HG03139 (cell line): ENCODE measurements around the gene PROC.
"Not testable (repeated sequence)": the region's sequence is repeated elsewhere in the genome, so short reads cannot be mapped to it uniquely, and the experiment has no call there.

ENCODE experiments used
- ATAC-seq: cut with Tn5 transposase; IDR thresholded peaks from one replicate; pipeline ENCODE4 v1.9.1; 2021; ENCODE audit not compliant: unreplicated experiment

The PROC gene

GRCh38 chr2:127394492-127394891, 23.7 kb upstream of the PROC start:
- no peak for ATAC-seq

GRCh38 chr2:127397568-127398238, 20.5 kb upstream of the PROC start:
- ATAC-seq = no peak

- peak; percentile 89 for ATAC-seq
Observed at GRCh38 chr2:127398239-127398590, 20.0 kb upstream of the PROC start.

DNA sequence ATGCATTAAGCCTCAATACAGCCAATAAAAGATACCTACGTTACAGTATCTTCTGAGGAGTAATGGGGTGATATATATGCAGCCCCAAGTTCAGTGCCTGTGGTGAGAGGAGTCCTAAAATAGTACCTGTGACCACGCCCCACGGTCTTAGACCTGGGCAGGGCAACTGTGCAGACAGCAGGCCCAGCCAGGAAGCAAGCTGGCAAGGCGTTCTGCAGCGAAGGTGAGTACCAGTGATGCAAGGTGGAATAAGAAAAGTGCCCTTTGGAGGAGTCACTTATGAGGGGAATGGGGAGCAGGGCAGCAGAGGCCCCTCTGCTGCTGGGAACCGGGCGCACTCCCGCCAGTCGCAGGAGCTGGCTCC, 17.7 kb upstream of the PROC start:
- ATAC-seq = no peak

- ATAC-seq = no peak
Observed at GRCh38 chr2:127400897-127401756, 17.1 kb upstream of the PROC start.

DNA sequence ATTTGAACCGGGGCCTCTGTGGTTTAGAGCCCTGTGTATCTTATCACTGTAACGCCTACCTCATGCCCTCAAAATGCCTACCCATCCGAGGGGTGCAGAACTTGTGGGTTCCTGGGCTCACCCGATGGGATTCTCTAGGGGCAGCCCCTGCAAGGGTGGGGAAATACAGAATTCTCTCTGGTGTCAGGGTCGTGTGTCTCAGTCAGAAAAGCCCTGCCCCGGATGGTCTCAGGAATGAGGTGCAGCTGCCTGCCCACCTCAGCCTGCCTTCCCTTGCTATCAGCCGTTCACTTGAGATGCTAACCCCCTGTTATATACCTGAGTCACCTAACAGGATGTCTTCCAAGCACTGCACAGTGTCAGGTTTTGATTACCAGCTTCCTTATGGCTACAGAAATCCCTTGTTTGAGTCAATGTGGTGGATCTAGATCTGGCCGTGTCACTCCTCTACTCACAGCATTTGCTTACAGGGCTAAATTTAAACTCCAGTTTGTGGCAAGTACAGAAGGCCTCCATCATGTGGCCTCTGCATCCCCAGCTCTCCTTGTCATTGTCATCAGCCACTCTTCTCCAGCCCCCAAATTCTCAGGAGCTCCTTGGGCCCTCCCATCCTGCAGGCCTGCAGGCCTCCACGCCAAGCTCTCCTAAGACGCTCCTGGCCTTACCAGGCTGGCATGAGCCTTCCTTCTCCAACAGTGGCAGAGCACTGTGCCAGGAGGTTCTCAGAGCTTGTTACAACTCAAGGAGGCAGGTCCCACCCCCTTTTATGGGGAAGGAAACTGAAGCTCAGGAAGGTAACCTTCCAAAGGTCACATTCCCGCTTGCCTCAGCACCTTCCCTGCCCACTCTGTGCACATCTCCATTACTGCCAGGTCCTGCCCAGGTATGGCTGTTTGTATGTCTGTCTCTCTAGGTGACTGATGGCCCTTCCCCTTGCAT, 16.2 kb upstream of the PROC start:
- ATAC-seq = no peak

GRCh38 chr2:127403460-127403859, 14.8 kb upstream of the PROC start:
- ATAC-seq = no peak

DNA sequence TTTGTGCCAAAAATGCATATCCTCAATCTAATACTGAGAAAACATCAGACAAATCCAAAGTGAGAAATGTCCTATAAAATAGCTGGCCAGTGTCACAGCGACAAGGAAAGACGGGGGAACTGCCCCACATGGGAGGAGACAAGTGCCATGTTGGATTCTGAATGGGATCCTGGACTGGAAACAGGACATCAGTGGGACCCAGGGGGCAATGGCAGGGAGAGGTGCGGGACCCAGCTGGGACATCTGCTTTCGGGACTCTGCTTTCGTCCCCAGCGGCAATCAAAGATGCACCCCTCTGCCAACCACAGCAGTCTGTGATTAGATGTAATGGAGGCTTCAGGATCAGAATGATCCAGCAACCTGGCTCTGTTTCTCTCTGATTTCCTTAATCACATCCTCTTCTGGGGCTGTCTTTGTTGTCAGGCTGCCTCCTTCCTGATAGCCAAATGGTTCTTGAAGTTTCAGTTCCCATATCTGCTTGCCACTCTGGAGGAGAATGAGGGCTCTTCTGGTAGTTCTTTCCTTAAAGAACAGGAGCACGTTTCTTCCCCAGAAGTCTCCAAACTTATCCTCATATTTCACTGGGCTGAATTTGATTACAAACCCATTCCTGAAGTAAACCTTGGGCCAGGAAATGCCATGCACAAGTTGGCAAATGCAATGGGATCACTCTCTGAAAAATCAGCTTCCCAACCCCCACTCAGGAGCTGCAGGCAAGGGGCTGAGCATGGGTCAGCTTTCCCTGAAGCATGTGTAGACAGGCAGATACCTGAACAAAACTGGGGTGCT, 13.6 kb upstream of the PROC start:
- ATAC-seq = no peak

GRCh38 chr2:127405255-127405610, 13.0 kb upstream of the PROC start:
- no peak for ATAC-seq

DNA sequence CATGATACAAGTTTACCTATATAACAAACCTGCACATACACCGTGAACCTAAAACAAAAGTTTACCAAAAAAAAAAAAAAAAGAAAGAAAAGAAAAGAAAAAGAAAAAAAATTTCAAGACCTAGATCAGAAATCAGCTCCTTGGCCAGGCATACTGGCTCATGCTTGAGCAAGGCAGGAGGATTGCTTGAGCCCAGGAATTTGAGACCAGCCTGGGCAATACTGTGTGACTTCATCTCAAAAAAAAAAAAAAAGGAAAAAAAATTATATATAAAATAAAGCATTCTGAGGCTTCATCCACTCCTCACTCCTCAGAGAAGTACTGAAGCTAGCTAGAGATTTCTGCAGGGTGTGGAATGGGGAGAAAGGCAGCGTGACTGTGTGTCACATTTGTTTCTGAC, 11.8 kb upstream of the PROC start:
- ATAC-seq = no peak

- no peak for ATAC-seq
Observed at GRCh38 chr2:127407091-127407490, 11.1 kb upstream of the PROC start.

GRCh38 chr2:127407661-127408003, 10.6 kb upstream of the PROC start:
- peak; percentile 15 for ATAC-seq

DNA sequence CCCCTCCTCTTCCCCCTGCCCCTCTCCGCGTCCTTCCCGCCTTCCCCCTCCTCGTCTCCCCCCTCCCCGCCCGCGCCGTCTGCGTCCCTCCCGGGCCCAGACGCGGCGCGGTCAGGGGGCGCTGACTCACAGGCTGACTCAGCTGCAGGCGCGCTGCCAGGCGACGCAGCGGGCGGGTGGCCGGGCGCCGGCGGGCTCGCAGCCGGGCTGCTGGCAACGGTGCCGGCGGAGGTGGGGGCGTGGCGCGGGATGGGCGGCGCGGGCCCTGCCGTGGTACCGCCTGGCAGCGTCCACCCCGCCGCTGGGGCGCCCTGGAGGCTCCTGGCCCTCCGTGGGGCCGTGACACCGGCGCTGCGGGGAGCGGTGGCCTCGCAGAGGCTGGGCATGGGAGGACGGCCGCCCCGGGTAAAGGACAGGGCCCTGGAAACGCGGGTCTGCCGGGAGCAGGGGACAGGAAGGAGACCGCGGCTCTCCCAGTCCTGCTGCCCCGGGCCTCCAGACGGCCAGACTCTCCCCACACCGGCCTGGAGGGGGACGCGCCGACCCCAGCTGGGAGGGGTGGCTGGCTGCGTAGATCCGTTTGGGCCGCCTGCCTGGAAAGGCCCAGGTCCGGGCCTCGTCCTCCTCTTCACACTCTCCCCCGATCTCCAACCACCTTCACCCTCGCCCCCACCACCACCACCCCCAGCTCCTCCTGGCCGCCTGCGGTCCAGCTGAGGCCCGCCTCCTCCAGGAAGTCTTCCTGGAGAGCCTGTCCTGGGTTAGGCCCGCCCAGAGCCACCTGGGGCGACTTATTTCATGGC, 10.0 kb upstream of the PROC start:
- peak; percentile 69 for ATAC-seq

DNA sequence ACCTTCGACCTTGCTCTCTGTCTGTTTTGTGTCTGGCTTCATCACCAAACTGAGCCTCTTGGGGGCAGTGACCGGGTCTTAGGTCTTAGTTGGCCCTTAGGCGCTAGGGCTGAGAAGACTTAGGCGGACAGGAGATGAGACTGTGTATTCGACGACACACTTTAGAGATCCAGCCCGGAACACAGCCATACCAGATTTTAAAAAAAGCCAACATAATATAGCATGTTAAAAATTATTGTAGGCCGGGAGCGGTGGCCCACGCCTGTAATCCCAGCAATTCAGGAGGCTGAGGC, 9.5 kb upstream of the PROC start:
- ATAC-seq = no peak

DNA sequence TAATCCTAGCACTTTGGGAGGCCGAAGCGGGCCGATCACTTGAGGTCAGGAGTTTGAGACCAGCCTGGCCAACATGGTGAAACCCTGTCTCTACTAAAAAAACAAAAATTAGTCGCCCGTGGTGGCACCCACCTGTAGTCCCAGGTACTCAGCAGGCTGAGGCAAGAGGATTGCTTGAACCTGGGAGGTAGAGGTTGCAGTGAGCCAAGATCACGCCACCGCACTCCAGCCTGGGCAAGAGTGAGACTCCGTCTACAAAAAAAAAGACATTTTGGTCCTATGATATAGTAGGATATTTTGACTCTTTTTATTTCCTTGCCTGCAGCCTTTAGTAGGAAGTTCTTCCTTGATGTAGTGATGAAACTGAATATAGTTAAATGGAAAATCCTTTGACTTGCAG, 8.5 kb upstream of the PROC start:
- not testable (repeated sequence) for ATAC-seq

DNA sequence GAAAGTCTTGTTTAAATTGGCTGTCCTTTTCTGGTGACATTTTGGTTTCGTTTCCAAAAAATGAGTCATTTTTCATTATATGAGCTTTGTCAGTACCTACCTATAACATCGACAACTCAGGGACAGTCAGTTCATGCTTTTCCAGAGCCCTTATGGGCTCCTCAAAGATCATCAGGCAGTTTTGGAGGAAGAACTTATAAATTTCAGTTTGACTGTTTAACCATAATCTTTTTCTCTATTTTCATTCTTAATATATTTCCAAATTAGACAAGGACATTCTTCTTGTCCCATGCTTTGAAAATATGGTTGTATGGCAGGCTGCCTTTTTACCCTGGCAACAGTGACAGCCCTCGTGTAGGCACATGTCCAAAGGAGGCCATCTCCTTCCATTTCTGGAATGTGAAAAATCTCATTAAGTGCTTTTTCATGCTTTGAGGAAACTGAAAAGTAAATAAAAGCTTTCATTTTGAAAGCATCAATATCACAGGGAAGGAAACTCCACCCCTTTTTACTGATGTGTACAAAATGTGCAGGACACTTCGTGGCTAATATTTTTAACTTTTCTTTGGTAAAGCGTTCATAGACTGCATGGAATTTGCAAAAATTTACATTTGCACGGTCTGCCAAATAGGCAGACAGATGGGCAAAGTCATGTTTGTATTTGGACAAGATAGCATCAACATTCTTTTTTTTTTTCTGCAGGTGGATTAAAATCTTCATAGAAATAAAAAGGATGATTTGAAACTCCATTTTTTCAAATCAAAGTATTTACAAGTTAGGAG, 7.2 kb upstream of the PROC start:
- ATAC-seq = no peak

- ATAC-seq = no peak
Observed at GRCh38 chr2:127411653-127412369, 6.4 kb upstream of the PROC start.

DNA sequence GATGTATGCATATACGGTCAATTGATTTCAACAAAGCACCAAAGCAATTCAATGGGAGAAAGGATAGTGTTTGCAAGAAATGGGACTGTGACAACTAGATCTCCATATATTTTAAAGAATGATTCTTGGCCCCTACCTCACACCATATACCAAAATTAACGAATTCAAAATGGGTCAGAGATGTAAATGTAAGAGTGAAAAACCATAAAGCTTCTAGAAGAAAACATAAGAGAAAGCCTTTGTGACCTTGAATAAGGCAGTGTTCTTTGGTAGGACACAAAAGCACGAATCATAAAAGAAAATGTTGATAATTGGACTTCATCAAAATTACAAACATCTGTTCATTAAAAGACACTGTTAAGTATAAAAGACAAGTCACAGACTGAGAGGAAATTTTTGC, 5.0 kb upstream of the PROC start:
- ATAC-seq = no peak
